Neural cell (in vitro differentiated cells): Measurements from ENCODE around the gene FXYD1. TPM values are rescaled to one million over a fixed set of nuclear protein-coding genes. Genes with fewer than 3 reads are reported as not detected.

ENCODE experiments used
- H2AFZ ChIP-seq: fragments of 200-600, 300-800 bp; sonication (generic), shearing (Covaris generic); 2 replicates; pipeline ENCODE4 v1.6.0; 2014; ENCODE audit warnings: low read depth, mild to moderate bottlenecking, antibody characterized with exemption, low read length, moderate library complexity
- H3F3A ChIP-seq: fragments of 200-600 bp; shearing (Covaris generic); 2 replicates; pipeline ENCODE4 v1.6.1; 2016; ENCODE audit warnings: mild to moderate bottlenecking, moderate library complexity, mixed read lengths, antibody characterized with exemption, low read length; ENCODE audit not compliant: insufficient read depth, poor library complexity, severe bottlenecking
- H3K27ac ChIP-seq: fragments of 200-600, 300-800 bp; sonication (generic), shearing (Covaris generic); 2 replicates; pipeline ENCODE4 v1.5.1; 2014; ENCODE audit warnings: mild to moderate bottlenecking, low read length, moderate library complexity
- H3K27me3 ChIP-seq: fragments of 300-800, 200-600 bp; sonication (generic), shearing (Covaris generic); 2 replicates; pipeline ENCODE4 v1.6.0; 2014; ENCODE audit warnings: mild to moderate bottlenecking, low read depth, low read length, moderate library complexity; ENCODE audit not compliant: insufficient read depth
- H3K36me3 ChIP-seq: fragments of 300-800, 200-600 bp; sonication (generic), shearing (Covaris generic); 2 replicates; pipeline ENCODE4 v1.5.1; 2014; ENCODE audit warnings: mild to moderate bottlenecking, antibody characterized with exemption, low read length, moderate library complexity; ENCODE audit not compliant: insufficient read depth
- H3K4me2 ChIP-seq: fragments of 300-800, 200-600 bp; sonication (generic), shearing (Covaris generic); 2 replicates; pipeline ENCODE4 v1.6.0; 2014; ENCODE audit warnings: mild to moderate bottlenecking, low read length
- H3K4me3 ChIP-seq: fragments of 300-800, 200-600 bp; sonication (generic), shearing (Covaris generic); 2 replicates; pipeline ENCODE4 v1.5.1; 2014; ENCODE audit warnings: mild to moderate bottlenecking, low read length, moderate library complexity
- H3K79me2 ChIP-seq: fragments of 200-600 bp; shearing (Covaris generic); replicated peaks from 2 replicates; pipeline ENCODE4 v1.6.0; 2014; ENCODE audit warnings: mild to moderate bottlenecking, low read length, moderate library complexity; ENCODE audit not compliant: insufficient read depth
- H3K9ac ChIP-seq: fragments of 300-800, 200-600 bp; sonication (generic), shearing (Covaris generic); 2 replicates; pipeline ENCODE4 v1.6.1; 2016; ENCODE audit warnings: mild to moderate bottlenecking, low read length, mixed read lengths
- H3K9me2 ChIP-seq: fragments of 200-600 bp; shearing (Covaris generic); 2 replicates; pipeline ENCODE4 v1.6.1; 2016; ENCODE audit warnings: mild to moderate bottlenecking, low read length, mixed read lengths; ENCODE audit not compliant: insufficient read depth
- H3K9me3 ChIP-seq: fragments of 200-600, 300-800 bp; sonication (generic), shearing (Covaris generic); 2 replicates; pipeline ENCODE4 v1.6.1; 2016; ENCODE audit warnings: mild to moderate bottlenecking, mixed run types, low read length, moderate library complexity, mixed read lengths
- H4K20me1 ChIP-seq: fragments of 200-600 bp; shearing (Covaris generic); 2 replicates; pipeline ENCODE4 v1.6.1; 2016; ENCODE audit warnings: mild to moderate bottlenecking, mixed run types; ENCODE audit not compliant: insufficient read depth
- CTCF ChIP-seq: fragments of 450-650 bp; IDR thresholded peaks from 2 replicates; pipeline ENCODE4 v1.5.1; 2014; ENCODE audit warnings: antibody characterized with exemption, mild to moderate bottlenecking, moderate library complexity; ENCODE audit not compliant: poor library complexity, severe bottlenecking
- EP300 ChIP-seq: fragments of 450-650 bp; conservative IDR thresholded peaks from 2 replicates; pipeline ENCODE4 v1.6.1; 2014; ENCODE audit warnings: antibody characterized with exemption, mild to moderate bottlenecking, moderate library complexity; ENCODE audit not compliant: poor library complexity, severe bottlenecking
- EZH2 ChIP-seq: fragments of 200-600, 300-800 bp; shearing (Covaris generic), sonication (generic); IDR thresholded peaks from 2 replicates; pipeline ENCODE4 v1.6.1; 2014; ENCODE audit warnings: antibody characterized with exemption, low read length, borderline replicate concordance, mild to moderate bottlenecking; ENCODE audit not compliant: insufficient read depth, poor library complexity, severe bottlenecking
- MXI1 ChIP-seq: fragments of 450-650 bp; conservative IDR thresholded peaks from 2 replicates; pipeline ENCODE4 v1.6.1; 2014; ENCODE audit warnings: antibody characterized with exemption, mild to moderate bottlenecking; ENCODE audit not compliant: poor library complexity, severe bottlenecking
- RAD21 ChIP-seq: fragments of 450-650 bp; conservative IDR thresholded peaks from 2 replicates; pipeline ENCODE4 v1.6.1; 2014; ENCODE audit warnings: antibody characterized with exemption, mild to moderate bottlenecking, moderate library complexity
- SMC3 ChIP-seq: fragments of 450-650 bp; conservative IDR thresholded peaks from 2 replicates; pipeline ENCODE4 v1.6.1; 2014; ENCODE audit warnings: antibody characterized with exemption, mild to moderate bottlenecking, moderate library complexity; ENCODE audit not compliant: poor library complexity
- TAF1 ChIP-seq: IDR thresholded peaks from 2 replicates; pipeline ENCODE4 v1.6.1; 2012; ENCODE audit warnings: low read depth
- polyA plus RNA-seq: library from polyadenylated mRNA; depleted of rRNA; stranded (reverse); fragments of >200 nt; gene quantifications from 2 replicates; pipeline ENCODE4 v1.2.3, GENCODE V29; 2014

FXYD1 gene
- polyA plus RNA-seq, 1 donor from 2014 or later, result not detected

- H3K9me3 ChIP-seq, result no peaks in the 10 kb centered on the region
- no peak for TF ChIP-seq SMC3
- no peak for TF ChIP-seq TAF1
- TF ChIP-seq MXI1, result no peak
- TF ChIP-seq RAD21, result no peak
- no peak for TF ChIP-seq EZH2
- peak; percentile 48 for TF ChIP-seq CTCF
- no peak overlapping the region for H2AFZ ChIP-seq
- peaks cover 37% of the 10 kb centered on the region for H3K27me3 ChIP-seq
- H3K9me2 ChIP-seq, result no peaks in the 10 kb centered on the region
- H3K4me3 ChIP-seq, result peak overlapping the region; percentile 25
- H3K27ac ChIP-seq, result no peak overlapping the region
- H3K36me3 ChIP-seq, result no peaks in the 10 kb centered on the region
- H3F3A ChIP-seq, result no peaks in the 10 kb centered on the region
- H3K4me2 ChIP-seq, result no peak overlapping the region
- no peak overlapping the region for H3K9ac ChIP-seq
- H4K20me1 ChIP-seq, result no peaks in the 10 kb centered on the region
- no peaks in the 10 kb centered on the region for H3K79me2 ChIP-seq
Observed at GRCh38 chr19:35153701-35154524, 15.3 kb downstream of the FXYD1 start.

GRCh38 chr19:35154525-35155406 lies 16.1 kb downstream of the FXYD1 start, which contains the start of gene FXYD5:
TSS of gene FXYD5 (plus strand) at chr19:35154735. CDS start at chr19:35155551, 816 bp downstream.
- H3K36me3 ChIP-seq, result no peaks in the 10 kb centered on the region
- peaks cover 37% of the 10 kb centered on the region for H3K27me3 ChIP-seq
- H3F3A ChIP-seq, result no peaks in the 10 kb centered on the region
- no peak within 1 kb of the TSS for H3K9ac ChIP-seq
- H3K9me3 ChIP-seq, result no peaks in the 10 kb centered on the region
- no peaks in the 10 kb centered on the region for H3K79me2 ChIP-seq
- no peak within 1 kb of the TSS for H3K4me2 ChIP-seq
- H2AFZ ChIP-seq, result no peak within 1 kb of the TSS
- no peaks in the 10 kb centered on the region for H4K20me1 ChIP-seq
- H3K4me3 ChIP-seq, result peak within 1 kb of the TSS; percentile 25
- TF ChIP-seq EP300 (no peak), EZH2 (peak; percentile 16)
- H3K27ac ChIP-seq, result no peak within 1 kb of the TSS
- H3K9me2 ChIP-seq, result no peaks in the 10 kb centered on the region

GRCh38 chr19:35155441-35155840 lies 16.8 kb downstream of the FXYD1 start:
- Histone ChIP-seq H3K27ac (no peak overlapping the region), H3K9ac (no peak overlapping the region), H4K20me1 (no peaks in the 10 kb centered on the region), H3K27me3 (peaks cover 37% of the 10 kb centered on the region), H3F3A (no peaks in the 10 kb centered on the region), H3K4me3 (no peak overlapping the region), H3K9me3 (no peaks in the 10 kb centered on the region), H2AFZ (no peak overlapping the region), H3K79me2 (no peaks in the 10 kb centered on the region), H3K4me2 (no peak overlapping the region), H3K9me2 (no peaks in the 10 kb centered on the region), H3K36me3 (no peaks in the 10 kb centered on the region)
- TF ChIP-seq CTCF (no peak), RAD21 (no peak), TAF1 (no peak), EZH2 (no peak), MXI1 (no peak)
